Posterior vena cava (tissue), 2 donors: ENCODE measurements around the gene GTF3C2. TPM values are rescaled to one million over a fixed set of nuclear protein-coding genes. Genes with fewer than 3 reads are reported as not detected.
"Not testable (repeated sequence)": the region's sequence is repeated elsewhere in the genome, so short reads cannot be mapped to it uniquely, and the experiment has no call there.

Experiments
- DNase-seq: peaks from one replicate; pipeline ENCODE4 v3.0.0-alpha.2; 2020; ENCODE audit warnings: low spot score
- intact Hi-C, 2 donors: fragments of 100-400 bp; cut with DNase I; formaldehyde crosslinking; loops; one replicate each; pipeline versions ENCODE4 v1.14.1 to v1.14.2; 2022 to 2023
- total RNA-seq, 2 donors: library from RNA; stranded (reverse); fragmentation: NEBNext Ultra II Directional; extraction: Animal tissue kit (Norgen Biotek cat#: 25700); gene quantifications; one replicate each; pipeline ENCODE4 v1.2.1, GENCODE V29; 2021
- donor health status: DM: yes; HTN: yes; CAD: no.
- donor health status: DM: yes; HTN: yes; CAD: no.

Gene GTF3C2
- total RNA-seq, 2 donors from 2014 or later = 36.9 to 41.3 TPM

DNA sequence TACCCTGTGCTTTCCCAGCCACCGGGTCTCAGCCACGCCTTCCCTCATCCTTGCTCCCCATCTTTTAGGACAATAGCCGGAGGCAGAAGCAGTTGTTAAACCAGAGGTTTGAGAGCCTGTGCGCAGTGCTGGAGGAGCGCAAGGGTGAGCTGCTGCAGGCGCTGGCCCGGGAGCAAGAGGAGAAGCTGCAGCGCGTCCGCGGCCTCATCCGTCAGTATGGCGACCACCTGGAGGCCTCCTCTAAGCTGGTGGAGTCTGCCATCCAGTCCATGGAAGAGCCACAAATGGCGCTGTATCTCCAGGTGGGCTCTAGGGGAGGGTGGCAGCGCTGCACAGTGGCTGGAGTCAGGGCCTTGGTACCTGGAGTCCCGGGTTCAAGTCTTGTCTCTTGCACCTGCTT is 51.0 kb downstream of the GTF3C2 start:
- intact Hi-C loops = no loop called here
- peak; percentile 62 for DNase-seq

GRCh38 chr2:27304488-27305240 is 51.9 kb downstream of the GTF3C2 start:
- DNase-seq = peak; percentile 32
- intact Hi-C loops = no loop called here

DNA sequence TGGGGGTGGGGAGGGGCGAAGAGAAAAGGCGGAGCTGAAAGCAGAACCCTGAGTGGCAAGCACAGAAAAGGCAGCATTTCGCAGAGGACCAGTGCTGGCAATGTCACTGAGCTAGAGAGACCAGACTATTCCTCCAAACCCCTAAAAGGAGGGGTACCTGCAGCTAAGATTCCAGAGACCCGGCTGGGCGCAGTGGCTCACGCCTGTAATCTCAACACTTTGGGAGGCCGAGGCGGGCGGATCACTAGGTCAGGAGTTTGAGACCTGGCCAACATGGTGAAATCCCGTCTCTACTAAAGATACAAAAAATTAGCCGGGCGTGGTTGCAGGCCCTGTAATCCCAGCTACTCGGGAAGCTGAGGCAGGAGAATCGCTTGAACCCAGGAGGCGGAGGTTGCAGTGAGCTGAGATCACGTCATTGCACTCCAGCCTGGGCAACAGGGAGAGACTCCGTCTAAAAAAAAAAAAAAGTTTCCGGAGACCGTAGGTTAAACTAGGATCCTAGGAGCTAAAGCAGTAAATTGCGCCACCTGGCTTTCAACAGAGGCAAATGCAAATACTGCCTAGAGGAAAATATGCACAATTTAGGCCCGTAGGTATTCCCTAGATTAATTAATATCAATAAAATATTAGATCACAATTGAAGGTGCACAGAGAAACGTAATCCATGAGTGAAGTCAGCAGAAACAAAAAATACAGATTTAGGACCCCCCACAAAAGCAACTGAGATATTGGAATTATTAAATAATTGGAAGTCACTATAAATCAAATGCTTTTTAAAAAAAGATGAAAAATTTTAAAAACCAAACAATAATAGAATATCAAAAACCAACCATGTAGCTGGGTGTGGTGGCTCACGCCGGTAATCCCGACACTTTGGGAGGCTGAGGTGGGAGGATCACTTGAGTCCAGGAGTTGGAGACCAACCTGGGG is 53.2 kb downstream of the GTF3C2 start:
- peak; percentile 70 for DNase-seq
- intact Hi-C loops = no loop called here

GRCh38 chr2:27300606-27301005 is 56.0 kb downstream of the GTF3C2 start:
- peak; percentile 1 for DNase-seq
- intact Hi-C loops = not testable (repeated sequence)

DNA sequence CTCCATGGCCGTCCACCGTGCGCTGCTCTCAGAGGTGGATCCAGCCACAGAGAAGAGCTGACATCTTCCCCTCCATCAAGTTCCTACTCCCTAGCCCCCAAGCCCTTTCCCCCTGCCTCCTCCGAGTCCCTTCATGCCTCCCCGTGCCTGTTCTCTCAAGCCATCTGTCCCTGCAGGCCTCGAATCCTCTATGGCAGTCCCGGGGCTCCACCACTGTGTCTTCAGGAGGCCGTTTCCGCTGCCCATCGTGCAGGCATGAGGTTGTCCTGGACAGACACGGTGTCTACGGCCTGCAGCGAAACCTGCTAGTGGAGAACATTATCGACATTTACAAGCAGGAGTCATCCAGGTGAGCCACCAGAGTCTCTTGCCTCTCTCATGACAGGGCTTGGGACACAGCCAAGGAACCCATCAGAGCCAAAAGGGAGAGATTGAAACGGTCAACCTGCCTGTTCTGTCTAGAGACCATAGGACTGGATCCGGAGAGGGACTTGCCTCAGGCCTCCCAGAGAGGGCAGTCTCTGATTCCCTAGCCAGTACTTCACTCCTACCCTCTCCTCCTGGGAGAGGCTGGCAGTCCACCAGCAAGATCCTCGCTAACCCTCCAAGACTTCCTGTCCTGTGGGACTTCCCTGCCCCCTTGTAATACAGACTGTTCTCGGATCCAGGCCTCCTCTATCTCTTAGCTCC is 58.0 kb downstream of the GTF3C2 start:
- DNase-seq = peak; percentile 55
- intact Hi-C loops = no loop called here

- DNase-seq = no peak
- intact Hi-C loops = no loop called here
Measured at GRCh38 chr2:27297195-27297594, 59.4 kb downstream of the GTF3C2 start.

DNA sequence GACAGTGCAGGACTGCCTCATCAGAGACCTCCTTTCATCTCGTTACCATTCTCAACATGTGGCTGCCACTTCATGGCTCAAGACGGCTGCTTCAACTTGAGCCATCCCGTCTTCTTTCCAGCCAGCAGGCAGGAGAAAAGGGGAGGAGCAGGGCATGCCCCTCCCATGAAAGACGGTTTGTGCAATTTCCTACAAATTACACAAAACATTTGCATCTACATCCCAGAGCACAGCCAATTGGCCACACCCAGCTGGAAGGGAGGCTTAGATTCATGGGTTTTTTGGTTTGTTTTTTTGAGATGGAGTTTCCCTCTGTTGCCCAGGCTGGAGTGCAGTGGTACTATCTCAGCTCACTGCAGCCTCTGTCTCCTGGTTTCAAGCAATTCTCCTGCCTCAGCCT is 60.1 kb downstream of the GTF3C2 start:
- peak; percentile 20 for DNase-seq
- intact Hi-C loops = no loop called here

DNA sequence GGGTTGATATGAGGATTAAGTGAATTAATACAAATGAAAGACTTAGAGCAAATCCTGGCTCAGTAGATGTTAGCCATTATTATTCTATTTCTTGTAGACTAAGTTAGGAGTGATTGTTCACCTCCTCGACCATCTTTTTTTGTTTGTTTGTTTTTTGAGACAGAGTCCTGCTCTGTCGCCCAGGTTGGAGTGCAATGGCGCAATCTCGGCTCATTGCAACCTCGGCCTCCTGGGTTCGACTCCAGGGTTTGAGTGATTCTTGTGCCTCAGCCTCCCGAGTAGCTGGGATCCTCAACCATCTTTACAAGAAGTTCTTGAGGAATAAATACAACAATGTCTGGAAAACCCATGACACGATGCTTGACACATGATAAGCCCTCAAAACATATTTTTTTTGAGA is 61.6 kb downstream of the GTF3C2 start:
- intact Hi-C loops = no loop called here
- DNase-seq = peak; percentile 12

DNA sequence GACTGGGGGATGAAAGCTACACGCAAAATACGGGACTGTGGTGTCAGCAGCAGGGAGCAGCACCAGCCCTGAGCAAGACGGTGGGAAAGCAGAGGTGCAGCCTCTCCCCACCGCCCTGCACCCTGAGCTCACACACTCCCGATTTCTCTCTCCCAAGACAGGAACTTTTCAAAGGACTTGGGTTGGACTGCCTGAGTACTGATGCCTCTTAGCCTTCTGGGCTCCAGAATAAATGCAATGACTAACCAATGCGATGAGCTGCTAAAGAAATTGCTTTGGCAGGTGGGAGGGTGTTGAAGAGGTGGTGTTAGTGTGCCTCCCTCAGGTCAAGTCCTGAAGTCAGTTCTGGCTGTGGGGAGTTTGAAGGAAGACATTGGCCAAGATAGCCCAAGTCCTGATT is 64.7 kb downstream of the GTF3C2 start:
- intact Hi-C loops = no loop called here
- DNase-seq = peak; percentile 4

DNA sequence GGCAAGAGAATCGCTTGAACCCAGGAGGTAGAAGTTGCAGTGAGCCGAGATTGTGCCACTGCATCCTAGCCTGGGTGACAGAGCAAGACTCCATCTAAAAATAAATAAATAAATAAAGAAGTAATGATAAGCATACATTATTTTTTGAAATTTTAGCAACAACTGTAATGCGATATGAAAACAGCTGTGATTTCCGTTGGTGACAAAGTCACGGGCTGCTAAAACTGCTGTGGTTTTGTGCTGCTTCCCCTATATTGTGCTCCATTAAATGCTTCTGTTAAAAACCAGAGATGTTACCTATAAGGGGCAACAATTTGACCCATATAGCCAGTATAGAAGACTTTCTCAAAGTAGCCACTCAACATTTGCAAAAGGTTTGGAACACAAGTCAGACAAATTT is 66.0 kb downstream of the GTF3C2 start:
- peak; percentile 22 for DNase-seq
- intact Hi-C loops = no loop called here

GRCh38 chr2:27288610-27289009 is 68.0 kb downstream of the GTF3C2 start:
- no peak for DNase-seq
- intact Hi-C loops = loop anchor here in 1 of 2 donors (10.0 kb wide), 1 partner anchor 324 kb away; no protein-coding TSS in a partner anchor

GRCh38 chr2:27285481-27285880 is 71.1 kb downstream of the GTF3C2 start:
- intact Hi-C loops = loop anchor here in 1 of 2 donors (10.0 kb wide), 1 partner anchor 321 kb away; no protein-coding TSS in a partner anchor
- peak; percentile 40 for DNase-seq

- intact Hi-C loops = loop anchor here in 1 of 2 donors (10.0 kb wide), 1 partner anchor 320 kb away; no protein-coding TSS in a partner anchor
- DNase-seq = peak; percentile 2
Measured at GRCh38 chr2:27284996-27285395, 71.6 kb downstream of the GTF3C2 start.

DNA sequence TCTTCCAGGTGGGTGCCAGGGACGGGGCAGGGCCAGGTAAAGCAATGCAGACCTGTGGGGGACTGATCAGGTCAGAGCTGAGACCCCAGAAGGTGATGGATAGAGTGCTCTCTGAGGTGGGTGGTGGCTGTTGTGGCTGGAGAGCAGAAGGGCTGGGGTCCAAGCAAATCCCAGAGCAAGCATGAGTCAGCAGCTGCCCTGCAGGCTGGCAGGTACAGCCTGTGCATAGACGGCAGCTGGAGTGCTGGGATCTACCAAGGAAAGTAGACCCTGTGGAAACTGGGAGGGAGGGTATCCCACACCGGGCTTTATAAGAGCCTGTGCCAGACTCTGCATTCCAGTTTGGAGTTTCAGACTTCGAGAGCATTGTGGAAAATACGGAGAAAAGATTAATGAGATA is 73.7 kb downstream of the GTF3C2 start:
- peak; percentile 48 for DNase-seq

GRCh38 chr2:27281855-27282559 is 74.6 kb downstream of the GTF3C2 start, which contains the start of gene TRIM54:
TRIM54 (plus strand) TSS chr2:27282429; CDS start chr2:27282732, 303 bp downstream.
- peak; percentile 72 for DNase-seq
- intact Hi-C loops = loop anchor here in 1 of 2 donors (10.0 kb wide), 1 partner anchor 317 kb away; no protein-coding TSS in a partner anchor

More for the DNA sequence above, 73.7 kb downstream of the GTF3C2 start:
- intact Hi-C loops = loop anchor here in 1 of 2 donors (10.0 kb wide), 1 partner anchor 318 kb away; no protein-coding TSS in a partner anchor

DNA sequence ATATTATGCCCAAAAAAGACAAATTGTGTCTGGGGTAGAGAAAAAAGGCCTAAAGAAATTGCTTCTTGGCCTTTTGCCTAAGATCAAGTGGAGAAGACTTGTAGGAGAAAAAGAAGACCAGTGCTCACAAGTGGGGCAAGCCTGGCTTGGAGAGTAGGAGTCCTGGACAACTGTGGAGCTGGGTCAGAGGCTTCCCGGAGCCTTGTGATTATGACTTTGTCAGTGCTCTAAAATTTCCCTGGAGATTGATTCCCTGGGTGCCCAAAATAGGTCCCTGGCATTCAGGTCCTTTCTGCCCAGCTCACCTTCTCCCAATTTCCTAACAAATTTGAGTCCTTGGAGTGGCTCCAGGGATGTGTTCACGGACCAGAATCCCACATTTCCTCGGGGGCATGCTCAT is 75.1 kb downstream of the GTF3C2 start:
- DNase-seq = peak; percentile 42
- intact Hi-C loops = loop anchor here in 1 of 2 donors (10.0 kb wide), 1 partner anchor 317 kb away; no protein-coding TSS in a partner anchor

DNA sequence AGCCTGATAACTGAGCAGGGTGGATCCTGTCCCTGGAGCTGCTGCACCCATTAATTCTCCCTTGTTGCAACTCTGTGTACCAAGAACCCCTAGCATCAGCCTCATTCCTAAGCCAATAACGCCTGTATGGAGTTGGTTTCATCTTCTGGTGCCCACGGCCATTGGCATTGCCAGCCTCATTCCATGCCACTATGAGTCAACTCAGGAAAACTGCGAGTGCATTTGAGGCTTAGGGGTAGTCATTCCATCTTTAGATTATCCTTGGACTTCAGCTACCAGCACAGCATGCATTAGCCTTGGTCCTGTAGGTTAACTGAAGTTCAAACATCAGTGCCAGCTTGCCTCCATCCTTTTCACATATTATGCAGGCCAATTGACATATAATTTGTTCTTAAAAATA is 75.7 kb downstream of the GTF3C2 start:
- DNase-seq = no peak
- intact Hi-C loops = loop anchor here (1.0 to 10.0 kb wide), 2 partner anchors 184 to 316 kb away; no protein-coding TSS in a partner anchor

DNA sequence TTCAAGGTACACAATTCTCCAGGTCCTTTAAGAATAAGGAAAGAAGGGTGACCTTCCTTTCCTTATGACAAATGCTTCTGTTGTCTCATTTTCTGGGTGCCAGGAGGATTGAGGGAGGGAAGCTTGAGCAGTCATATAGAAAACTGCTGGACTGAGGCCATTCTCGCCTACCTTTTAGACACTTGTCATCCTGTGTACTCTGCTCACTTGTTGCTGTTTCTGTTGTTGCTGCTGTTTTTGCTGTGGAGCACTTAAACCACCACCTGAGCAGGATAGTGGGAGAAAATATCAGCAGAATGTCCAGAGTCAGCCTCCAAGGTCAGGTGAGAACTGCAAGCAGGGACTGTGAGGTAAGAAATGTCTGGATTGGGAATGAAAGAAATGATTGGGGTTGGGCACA is 78.6 kb downstream of the GTF3C2 start:
- intact Hi-C loops = loop anchor here in 1 of 2 donors (5.0 kb wide), 1 partner anchor 176 kb away; no protein-coding TSS in a partner anchor
- no peak for DNase-seq
